Peyer's patch (tissue), 4 donors: ENCODE measurements around the gene OSCP1.
A peak's percentile ranks its signal among the peaks of the same experiment; 100 is the strongest.

Experiments used
- POLR2A ChIP-seq, 2 donors: fragments of 450-650 bp; IDR thresholded peaks; one replicate each; pipeline ENCODE4 v1.5.1; 2017; ENCODE audit warnings: antibody characterized with exemption in 2 of 2, mild to moderate bottlenecking in 2 of 2, moderate library complexity in 2 of 2
- TF ChIP-seq, protein P1 (sequence below), 6 experiments: fragments of 450-650 bp in 4 of 6; fragments of 200-600 bp in 2 of 6; sonication (generic) in 1 of 6; IDR thresholded peaks; one replicate each; pipeline ENCODE4 v1.5.1; 2017 to 2019; ENCODE audit warnings: antibody characterized with exemption in 6 of 6, mild to moderate bottlenecking in 3 of 6, moderate library complexity in 1 of 6

DNA sequence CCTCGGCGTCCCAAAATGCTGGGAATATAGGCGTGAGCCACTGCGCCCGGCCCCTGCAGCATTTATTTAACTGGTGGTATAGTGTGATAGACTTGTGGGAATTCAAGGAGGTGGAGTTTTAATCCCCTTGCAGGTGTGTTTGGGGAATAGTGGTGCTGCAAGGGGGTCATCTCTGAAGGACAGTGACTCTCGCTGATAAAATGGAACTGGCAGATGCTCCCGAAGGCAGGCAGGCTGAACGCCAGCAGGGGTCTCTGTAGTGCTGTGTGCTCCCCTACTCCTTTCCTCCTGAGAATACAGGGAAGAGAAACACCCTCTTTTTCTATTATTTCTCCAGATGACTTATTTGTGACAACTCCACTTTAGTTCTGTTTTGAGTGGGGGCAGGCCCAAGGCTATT lies 4.0 kb downstream of the OSCP1 start:
- TF ChIP-seq, protein P1, sequence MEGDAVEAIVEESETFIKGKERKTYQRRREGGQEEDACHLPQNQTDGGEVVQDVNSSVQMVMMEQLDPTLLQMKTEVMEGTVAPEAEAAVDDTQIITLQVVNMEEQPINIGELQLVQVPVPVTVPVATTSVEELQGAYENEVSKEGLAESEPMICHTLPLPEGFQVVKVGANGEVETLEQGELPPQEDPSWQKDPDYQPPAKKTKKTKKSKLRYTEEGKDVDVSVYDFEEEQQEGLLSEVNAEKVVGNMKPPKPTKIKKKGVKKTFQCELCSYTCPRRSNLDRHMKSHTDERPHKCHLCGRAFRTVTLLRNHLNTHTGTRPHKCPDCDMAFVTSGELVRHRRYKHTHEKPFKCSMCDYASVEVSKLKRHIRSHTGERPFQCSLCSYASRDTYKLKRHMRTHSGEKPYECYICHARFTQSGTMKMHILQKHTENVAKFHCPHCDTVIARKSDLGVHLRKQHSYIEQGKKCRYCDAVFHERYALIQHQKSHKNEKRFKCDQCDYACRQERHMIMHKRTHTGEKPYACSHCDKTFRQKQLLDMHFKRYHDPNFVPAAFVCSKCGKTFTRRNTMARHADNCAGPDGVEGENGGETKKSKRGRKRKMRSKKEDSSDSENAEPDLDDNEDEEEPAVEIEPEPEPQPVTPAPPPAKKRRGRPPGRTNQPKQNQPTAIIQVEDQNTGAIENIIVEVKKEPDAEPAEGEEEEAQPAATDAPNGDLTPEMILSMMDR (IDR thresholded peaks at IDR 0.05) = peak in 1 of 6 experiments; percentile 4
- TF ChIP-seq POLR2A (IDR thresholded peaks at IDR 0.05) = no peak
